ENCODE measurements around the gene PRICKLE2. TPM values are rescaled to one million over a fixed set of nuclear protein-coding genes. Genes with fewer than 3 reads are reported as not detected.

Gene PRICKLE2
- total RNA-seq, 1 experiment from 2014 or later, result not detected

DNA sequence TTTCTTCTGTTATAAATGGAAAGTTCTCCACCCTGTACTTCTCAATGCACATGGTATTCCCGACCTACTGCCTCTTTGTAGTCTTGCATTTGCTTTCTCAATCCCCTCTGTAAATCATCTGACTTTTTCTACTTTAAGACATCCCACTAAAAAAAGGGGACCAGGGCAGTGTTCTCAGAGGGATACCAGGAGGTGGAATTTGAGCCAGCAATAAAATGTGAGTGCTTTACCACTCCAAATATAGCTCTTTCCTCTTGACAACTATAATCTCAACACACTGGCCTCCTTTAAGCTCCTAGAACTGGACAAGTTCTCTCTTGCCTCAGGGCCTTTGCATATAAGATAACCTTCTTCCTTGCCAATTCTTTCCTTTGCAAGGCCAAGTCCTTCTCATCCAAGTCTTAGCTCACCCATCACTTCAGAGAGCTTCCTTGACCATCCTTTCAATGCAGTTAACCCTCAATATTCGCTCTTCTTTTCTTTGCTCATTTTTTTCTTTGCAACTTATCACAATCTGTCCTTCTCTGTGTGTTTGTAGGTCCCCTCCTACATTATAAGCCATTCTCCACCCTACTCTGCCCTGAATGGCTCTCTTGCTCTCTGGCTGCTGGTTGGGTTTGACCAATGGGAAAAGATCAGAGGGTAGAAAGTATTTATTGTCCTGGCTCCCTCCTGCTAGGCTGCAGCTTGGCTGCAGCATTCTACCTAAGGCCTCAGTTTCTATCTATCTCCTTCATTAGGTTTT lies 93.4 kb downstream of the PRICKLE2 start:
- Histone ChIP-seq H3K27me3 (replicated peaks; ENCODE audit: insufficient read depth, low read depth, low read length, poor library complexity) (peaks cover 6% of the 10 kb centered on the region), H3K4me3 (ENCODE audit: low read depth, low read length, poor library complexity, severe bottlenecking) (no peak overlapping the region), H3K27ac (ENCODE audit: low read depth, low read length, poor library complexity, severe bottlenecking) (no peak overlapping the region), H3K36me3 (ENCODE audit: insufficient read depth, low read length, poor library complexity, severe bottlenecking) (no peaks in the 10 kb centered on the region), H3K9me3 (ENCODE audit: low read depth, low read length, poor library complexity, severe bottlenecking) (no peaks in the 10 kb centered on the region), H3K4me1 (ENCODE audit: insufficient read depth, low read length, poor library complexity, severe bottlenecking) (no peaks in the 10 kb centered on the region)
- no peak for TF ChIP-seq CTCF (conservative IDR thresholded peaks at IDR 0.05; ENCODE audit: low read depth, low read length)
- TF ChIP-seq EZH2 (IDR thresholded peaks at IDR 0.05; ENCODE audit: borderline replicate concordance, low read depth, low read length, poor library complexity, severe bottlenecking), result no peak
- CTCF ChIA-PET, result no interaction called here
- BruUV-seq (replicated peaks), result no TSS peak
- intact Hi-C loops (cut with micrococcal nuclease; ENCODE audit: unreplicated experiment), result no loop called here
- POLR2A ChIA-PET (ENCODE audit: low non-redundant PET), result no interaction called here
- DNase-seq (ENCODE audit: low spot score), result no peak

GRCh38 chr3:64130436-64130835 lies 94.8 kb downstream of the PRICKLE2 start:
- DNase-seq (ENCODE audit: low spot score), result no peak
- intact Hi-C loops (cut with micrococcal nuclease; ENCODE audit: unreplicated experiment), result no loop called here
- Histone ChIP-seq H3K27me3 (replicated peaks; ENCODE audit: insufficient read depth, low read depth, low read length, poor library complexity) (peaks cover 6% of the 10 kb centered on the region), H3K4me3 (ENCODE audit: low read depth, low read length, poor library complexity, severe bottlenecking) (no peak overlapping the region), H3K9me3 (ENCODE audit: low read depth, low read length, poor library complexity, severe bottlenecking) (no peaks in the 10 kb centered on the region), H3K4me1 (ENCODE audit: insufficient read depth, low read length, poor library complexity, severe bottlenecking) (no peaks in the 10 kb centered on the region), H3K36me3 (ENCODE audit: insufficient read depth, low read length, poor library complexity, severe bottlenecking) (no peaks in the 10 kb centered on the region), H3K27ac (ENCODE audit: low read depth, low read length, poor library complexity, severe bottlenecking) (no peak overlapping the region)
- ChIA-PET CTCF (no interaction called here), POLR2A (ENCODE audit: low non-redundant PET) (no interaction called here)
- no TSS peak for BruUV-seq (replicated peaks)
- TF ChIP-seq CTCF (conservative IDR thresholded peaks at IDR 0.05; ENCODE audit: low read depth, low read length) (no peak), EZH2 (IDR thresholded peaks at IDR 0.05; ENCODE audit: borderline replicate concordance, low read depth, low read length, poor library complexity, severe bottlenecking) (no peak)

DNA sequence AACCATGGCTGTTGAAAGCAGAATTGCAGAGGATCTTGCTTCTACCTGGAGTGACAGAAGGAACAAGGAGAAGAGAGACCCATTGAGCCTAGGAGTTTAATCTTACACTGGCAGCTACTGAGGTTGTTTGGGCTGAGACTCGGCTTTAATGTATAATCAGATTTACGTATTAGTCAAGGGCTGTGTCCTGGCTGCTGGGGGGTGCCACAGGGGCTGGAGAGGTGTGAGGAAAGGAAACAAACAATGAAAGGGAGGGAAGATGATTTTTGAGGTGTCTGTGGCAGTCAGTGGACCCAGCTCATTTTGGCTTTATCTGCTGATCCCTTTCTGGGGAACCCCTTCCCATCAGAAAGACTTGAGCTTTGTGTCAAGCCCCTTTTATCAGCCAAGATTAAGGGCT lies 95.7 kb downstream of the PRICKLE2 start:
- BruUV-seq (replicated peaks), result no TSS peak
- H3K36me3 ChIP-seq (ENCODE audit: insufficient read depth, low read length, poor library complexity, severe bottlenecking), result no peaks in the 10 kb centered on the region
- CTCF ChIA-PET, result no interaction called here

More for the DNA sequence above, 95.7 kb downstream of the PRICKLE2 start:
- Histone ChIP-seq H3K9me3 (ENCODE audit: low read depth, low read length, poor library complexity, severe bottlenecking) (no peaks in the 10 kb centered on the region), H3K4me1 (ENCODE audit: insufficient read depth, low read length, poor library complexity, severe bottlenecking) (no peaks in the 10 kb centered on the region), H3K27ac (ENCODE audit: low read depth, low read length, poor library complexity, severe bottlenecking) (no peak overlapping the region), H3K4me3 (ENCODE audit: low read depth, low read length, poor library complexity, severe bottlenecking) (no peak overlapping the region), H3K27me3 (replicated peaks; ENCODE audit: insufficient read depth, low read depth, low read length, poor library complexity) (peaks cover 6% of the 10 kb centered on the region)
- TF ChIP-seq CTCF (conservative IDR thresholded peaks at IDR 0.05; ENCODE audit: low read depth, low read length), result no peak
- no peak for TF ChIP-seq EZH2 (IDR thresholded peaks at IDR 0.05; ENCODE audit: borderline replicate concordance, low read depth, low read length, poor library complexity, severe bottlenecking)
- DNase-seq (ENCODE audit: low spot score), result no peak
- intact Hi-C loops (cut with micrococcal nuclease; ENCODE audit: unreplicated experiment), result no loop called here
- POLR2A ChIA-PET (ENCODE audit: low non-redundant PET), result no interaction called here

Measured in A673 (cell line).